Esophagus muscularis mucosa (tissue), 4 donors: ENCODE measurements around the gene VSIG10L2. TPM values are rescaled to one million over a fixed set of nuclear protein-coding genes. Genes with fewer than 3 reads are reported as not detected.
A peak's percentile ranks its signal among the peaks of the same experiment; 100 is the strongest.

ENCODE experiments used
- DNase-seq: peaks from one replicate; pipeline ENCODE4 v3.0.0-alpha.2; 2017; ENCODE audit errors: extremely low spot score
- H3K27ac ChIP-seq, 4 donors: fragments of 200-600 bp; sonication (generic); replicated peaks in 1 of 4; 1 replicate in 3 of 4; 2 replicates in 1 of 4; pipeline ENCODE4 v1.5.1; 2016 to 2019; ENCODE audit warnings: mild to moderate bottlenecking in 1 of 4
- H3K27me3 ChIP-seq, 4 donors: fragments of 200-600 bp; sonication (generic); one replicate each; pipeline versions ENCODE4 v1.5.1 to v1.6.0; 2016 to 2019
- H3K36me3 ChIP-seq, 4 donors: fragments of 200-600 bp; sonication (generic); one replicate each; pipeline ENCODE4 v1.5.1; 2016 to 2019
- H3K4me1 ChIP-seq, 4 donors: fragments of 200-600 bp; sonication (generic); one replicate each; pipeline ENCODE4 v1.5.1; 2016 to 2019
- H3K4me3 ChIP-seq, 4 donors: fragments of 200-600 bp; sonication (generic); 1 replicate in 2 of 4; 2 replicates in 2 of 4; pipeline ENCODE4 v1.5.1; 2016 to 2019; ENCODE audit warnings: mild to moderate bottlenecking in 4 of 4, moderate library complexity in 1 of 4
- H3K9me3 ChIP-seq, 4 donors: fragments of 200-600 bp; sonication (generic); 1 replicate in 3 of 4; 2 replicates in 1 of 4; pipeline ENCODE4 v1.5.1; 2016 to 2019
- EP300 ChIP-seq: sonication (generic); formaldehyde crosslinking; IDR thresholded peaks from one replicate; pipeline ENCODE4 v1.6.1; 2017; ENCODE audit warnings: antibody characterized with exemption
- POLR2A ChIP-seq: fragments of 450-650 bp; IDR thresholded peaks from one replicate; pipeline ENCODE4 v1.6.1; 2017; ENCODE audit warnings: antibody characterized with exemption, moderate library complexity, mild to moderate bottlenecking, low read depth
- POLR2AphosphoS5 ChIP-seq, 2 donors: sonication (generic); formaldehyde crosslinking; IDR thresholded peaks; one replicate each; pipeline ENCODE4 v1.6.1; 2017; ENCODE audit warnings: antibody characterized with exemption in 2 of 2
- WGBS: methylation state at CpG from one replicate; pipeline ENCODE4 v1.1.5; 2018; 5-methylcytosine and 5-hydroxymethylcytosine counted together
- intact Hi-C: fragments of 100-400 bp; cut with DNase I; formaldehyde crosslinking; loops from one replicate; pipeline ENCODE4 v1.15.1; 2023
- total RNA-seq, 4 donors: library from RNA; depleted of rRNA; stranded (reverse); fragments of >200 nt; gene quantifications; one replicate each; pipeline versions ENCODE4 v1.1.0 to v1.2.1, GENCODE V29; 2016
- TF ChIP-seq, protein P1 (sequence below), 3 experiments: fragments of 200-600 bp in 2 of 3; fragments of 450-650 bp in 1 of 3; sonication (generic) in 2 of 3; IDR thresholded peaks; one replicate each; pipeline ENCODE4 v1.5.1; 2017 to 2019; ENCODE audit warnings: antibody characterized with exemption in 3 of 3, mild to moderate bottlenecking in 2 of 3, moderate library complexity in 1 of 3

VSIG10L2 gene
- total RNA-seq, 4 donors from 2014 or later, result 0.33 to 0.57 (median 0.39) TPM; not detected in 1

DNA sequence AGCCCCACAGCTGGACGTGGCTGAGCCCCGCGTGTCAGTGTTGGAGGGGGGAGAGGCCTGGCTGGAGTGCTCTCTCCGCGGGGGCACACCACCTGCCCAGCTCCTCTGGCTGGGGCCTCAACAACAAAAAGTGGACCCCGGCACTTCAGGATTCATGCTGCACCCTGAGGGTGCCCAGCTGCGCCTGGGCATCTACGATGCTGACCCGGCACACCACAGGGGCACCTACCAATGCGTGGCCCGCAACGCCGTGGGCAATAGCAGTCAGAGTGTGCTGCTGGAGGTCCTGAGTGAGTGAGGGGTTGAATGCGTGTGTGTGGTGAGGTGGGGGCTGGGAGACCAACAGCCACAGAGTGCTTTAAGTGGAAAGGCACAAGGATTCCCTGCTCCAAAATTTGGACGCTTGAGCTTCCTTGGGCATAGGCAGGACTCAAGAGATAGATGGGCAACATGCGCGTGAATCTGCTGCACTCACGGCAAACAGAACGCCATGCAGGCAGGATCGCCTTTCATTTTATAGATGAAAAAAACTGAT lies 7.6 kb downstream of the VSIG10L2 start:
- Histone ChIP-seq H3K27ac (peak overlapping the region in 1 of 4 donors; percentile 48), H3K4me3 (peak overlapping the region in 1 of 4 donors; percentile 9), H3K9me3 (no peaks in the 10 kb centered on the region), H3K4me1 (peaks cover 19 to 37% (median 32%) of the 10 kb centered on the region in 4 donors), H3K36me3 (peaks cover 0 to 22% (median 4%) of the 10 kb centered on the region in 4 donors), H3K27me3 (no peaks in the 10 kb centered on the region)
- 82% methylated on average over 14 of the region's 20 CpGs for WGBS
- peak; percentile 90 for DNase-seq
- TF ChIP-seq EP300 (no peak), POLR2AphosphoS5 (IDR thresholded peaks at IDR 0.05) (no peak), POLR2A (no peak)
- TF ChIP-seq, protein P1, sequence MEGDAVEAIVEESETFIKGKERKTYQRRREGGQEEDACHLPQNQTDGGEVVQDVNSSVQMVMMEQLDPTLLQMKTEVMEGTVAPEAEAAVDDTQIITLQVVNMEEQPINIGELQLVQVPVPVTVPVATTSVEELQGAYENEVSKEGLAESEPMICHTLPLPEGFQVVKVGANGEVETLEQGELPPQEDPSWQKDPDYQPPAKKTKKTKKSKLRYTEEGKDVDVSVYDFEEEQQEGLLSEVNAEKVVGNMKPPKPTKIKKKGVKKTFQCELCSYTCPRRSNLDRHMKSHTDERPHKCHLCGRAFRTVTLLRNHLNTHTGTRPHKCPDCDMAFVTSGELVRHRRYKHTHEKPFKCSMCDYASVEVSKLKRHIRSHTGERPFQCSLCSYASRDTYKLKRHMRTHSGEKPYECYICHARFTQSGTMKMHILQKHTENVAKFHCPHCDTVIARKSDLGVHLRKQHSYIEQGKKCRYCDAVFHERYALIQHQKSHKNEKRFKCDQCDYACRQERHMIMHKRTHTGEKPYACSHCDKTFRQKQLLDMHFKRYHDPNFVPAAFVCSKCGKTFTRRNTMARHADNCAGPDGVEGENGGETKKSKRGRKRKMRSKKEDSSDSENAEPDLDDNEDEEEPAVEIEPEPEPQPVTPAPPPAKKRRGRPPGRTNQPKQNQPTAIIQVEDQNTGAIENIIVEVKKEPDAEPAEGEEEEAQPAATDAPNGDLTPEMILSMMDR (IDR thresholded peaks at IDR 0.05), result no peak
- intact Hi-C loops, result loop anchor here (5.0 kb wide), 1 partner anchor 109 kb away; the partner anchor contains the start of gene CDON

DNA sequence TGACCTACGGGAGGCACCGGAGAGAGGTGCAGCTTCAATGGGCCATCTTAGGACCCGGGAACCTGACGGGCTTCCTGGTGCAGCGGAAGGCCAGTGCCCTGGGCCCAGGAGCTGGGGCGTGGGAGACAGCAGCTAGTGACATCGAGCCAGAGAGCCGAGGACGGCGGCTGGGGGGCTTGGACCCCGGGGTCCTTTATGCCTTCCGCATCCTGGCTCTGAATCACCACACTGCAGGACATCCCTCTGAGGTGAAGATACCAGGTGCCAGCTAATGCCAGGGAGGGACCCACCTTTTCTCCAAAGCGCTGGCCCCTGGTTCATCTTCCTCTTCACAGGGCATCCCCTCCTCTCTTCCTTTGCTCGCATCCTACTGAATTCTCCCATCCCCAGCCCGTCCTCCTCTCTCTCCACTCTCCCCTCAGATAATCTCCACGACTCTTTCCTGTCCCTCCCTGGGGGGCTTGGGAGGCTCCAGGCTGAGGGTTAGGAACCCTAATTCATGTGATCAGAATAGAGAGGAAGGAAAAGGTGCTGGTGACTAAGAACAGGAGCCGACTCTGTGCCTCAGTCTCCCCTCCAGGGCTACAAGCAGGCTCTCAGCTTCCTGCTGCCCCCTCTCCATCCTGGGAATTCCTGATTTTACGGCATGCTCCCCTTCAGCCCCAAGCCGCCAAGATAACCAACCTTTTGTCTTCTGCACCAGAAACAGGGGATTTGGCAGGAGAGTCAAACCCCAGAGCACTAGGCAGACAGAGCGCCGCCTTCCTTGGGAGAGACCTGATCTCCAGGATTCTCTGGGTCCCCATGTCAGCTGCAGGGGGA lies 8.5 kb downstream of the VSIG10L2 start:
- Histone ChIP-seq H3K27me3 (no peaks in the 10 kb centered on the region), H3K27ac (no peak overlapping the region)
- WGBS, result 92% methylated on average over 16 of the region's 21 CpGs

DNA sequence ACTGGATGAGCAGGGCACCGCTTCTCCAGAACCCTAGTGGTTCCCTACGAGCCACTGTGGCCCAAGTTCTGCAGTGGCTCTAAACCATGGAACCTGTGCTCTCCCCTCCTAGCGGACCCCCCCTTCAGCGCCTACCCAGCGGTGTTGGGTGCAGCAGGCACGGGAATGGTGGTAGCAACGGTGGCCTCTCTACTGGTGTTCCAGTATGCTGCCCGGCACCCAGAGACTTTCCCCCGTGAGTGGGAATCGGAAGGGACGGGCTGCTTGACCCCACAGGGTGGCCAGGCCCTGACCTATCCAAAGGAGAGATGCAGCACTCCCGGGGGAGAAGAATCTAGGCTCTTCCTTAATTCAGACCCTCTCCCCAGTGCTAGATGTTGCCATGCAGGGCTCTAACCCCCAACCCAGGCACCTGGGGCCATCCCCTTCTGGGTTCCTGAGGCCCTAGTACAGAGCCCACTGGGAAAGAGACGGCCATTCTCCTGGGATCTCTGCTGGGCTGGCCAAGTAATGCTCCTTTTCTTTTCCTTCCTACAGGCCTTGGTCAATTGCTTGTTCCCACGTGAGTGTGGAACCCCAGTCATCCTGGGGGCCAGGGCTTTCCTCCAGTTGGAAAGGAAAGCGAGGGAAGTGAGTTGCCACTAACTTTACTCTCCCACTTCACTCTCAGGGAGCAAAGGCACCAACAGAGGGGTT lies 9.2 kb downstream of the VSIG10L2 start:
- H3K4me1 ChIP-seq, result peaks cover 19 to 37% (median 32%) of the 10 kb centered on the region in 4 donors
- peaks cover 0 to 31% (median 11%) of the 10 kb centered on the region in 4 donors for H3K36me3 ChIP-seq
- no peaks in the 10 kb centered on the region for H3K27me3 ChIP-seq
- intact Hi-C loops, result loop anchor here (5.0 kb wide), 1 partner anchor 107 kb away; the partner anchor contains the start of gene CDON
- WGBS, result 96% methylated on average over 12 of the region's 15 CpGs
- TF ChIP-seq POLR2A, result no peak
- TF ChIP-seq, protein P1 (IDR thresholded peaks at IDR 0.05), result no peak
- no peaks in the 10 kb centered on the region for H3K9me3 ChIP-seq
- no peak overlapping the region for H3K4me3 ChIP-seq
- H3K27ac ChIP-seq, result no peak overlapping the region
- peak; percentile 84 for DNase-seq

More for the DNA sequence above, 8.5 kb downstream of the VSIG10L2 start:
- peak; percentile 89 for DNase-seq
- Histone ChIP-seq H3K9me3 (no peaks in the 10 kb centered on the region), H3K36me3 (peaks cover 0 to 23% (median 7%) of the 10 kb centered on the region in 4 donors), H3K4me1 (peaks cover 19 to 37% (median 32%) of the 10 kb centered on the region in 4 donors), H3K4me3 (no peak overlapping the region)
- TF ChIP-seq, protein P1 (IDR thresholded peaks at IDR 0.05), result no peak
- TF ChIP-seq POLR2A (no peak), EP300 (no peak), POLR2AphosphoS5 (IDR thresholded peaks at IDR 0.05) (no peak)
- intact Hi-C loops, result loop anchor here (5.0 kb wide), 1 partner anchor 108 kb away; the partner anchor contains the start of gene CDON

DNA sequence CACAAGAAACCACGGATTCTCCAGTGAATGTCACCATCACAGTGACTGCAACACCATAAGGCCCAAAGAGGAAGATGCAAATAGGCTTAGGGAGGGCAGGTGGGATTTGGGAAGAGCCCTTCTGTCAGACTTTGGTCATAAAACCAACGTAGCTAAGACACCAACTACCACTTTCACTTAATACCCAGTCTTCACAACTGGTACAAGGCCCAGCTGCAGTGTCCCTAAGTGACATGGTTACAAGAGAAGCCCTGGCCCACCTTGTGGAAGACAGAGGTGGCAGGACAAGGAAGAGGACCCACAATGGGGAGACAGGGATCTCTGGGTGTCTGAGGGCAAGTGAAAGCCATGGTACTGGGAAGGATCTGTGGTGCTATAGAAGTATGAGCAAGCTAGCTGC lies 10.0 kb downstream of the VSIG10L2 start:
- H3K4me3 ChIP-seq, result no peak overlapping the region
- WGBS, result 100% methylated on average over 2 of the region's 2 CpGs
- TF ChIP-seq POLR2A, result no peak
- TF ChIP-seq EP300, result no peak
- TF ChIP-seq, protein P1 (IDR thresholded peaks at IDR 0.05), result no peak
- no peak for TF ChIP-seq POLR2AphosphoS5 (IDR thresholded peaks at IDR 0.05)
- peaks cover 0 to 39% (median 16%) of the 10 kb centered on the region in 4 donors for H3K36me3 ChIP-seq
- no peaks in the 10 kb centered on the region for H3K27me3 ChIP-seq
- H3K27ac ChIP-seq, result peak overlapping the region; percentile 13 to 38 (median 24)
- peak; percentile 78 for DNase-seq
- no peaks in the 10 kb centered on the region for H3K9me3 ChIP-seq
- intact Hi-C loops, result no loop called here
- peaks cover 16 to 33% (median 28%) of the 10 kb centered on the region in 4 donors for H3K4me1 ChIP-seq
